GM12878 (cell line): Measurements from ENCODE around the gene CRTC3. TPM values are rescaled to one million over a fixed set of nuclear protein-coding genes. Genes with fewer than 3 reads are reported as not detected.
"Not testable (repeated sequence)": the region's sequence is repeated elsewhere in the genome, so short reads cannot be mapped to it uniquely, and the experiment has no call there.

Source experiments
- ATAC-seq: fragments of 200-7000 bp; cut with Tn5 transposase; 3 replicates; pipeline ENCODE4 v1.9.1; 2020; ENCODE audit warnings: mild to moderate bottlenecking, moderate library complexity
- BruUV-seq: library from RNA; stranded (reverse); fragments of 400-500 nt; replicated peaks from 2 replicates; lab custom pipeline; 2021; lab: Mats Ljungman, UMichigan
- CTCF ChIA-PET: fragments of 300-600 bp; sonication (Branson Sonifier 250); formaldehyde crosslinking; extraction: SDS; loops from one replicate; lab custom pipeline; 2021; ENCODE audit warnings: inconsistent platforms; lab: Yijun Ruan, JAX
- POLR2A ChIA-PET: fragments of 350-600 bp; formaldehyde crosslinking; extraction: SDS; loops from one replicate; lab custom pipeline; 2021; ENCODE audit warnings: inconsistent platforms; lab: Charles Lee
- RAD21 ChIA-PET: fragments of 300-600 bp; sonication (Branson Sonifier 250); formaldehyde crosslinking; loops from one replicate; lab custom pipeline; 2023; ENCODE audit warnings: antibody characterized with exemption; ENCODE audit not compliant: unreplicated experiment; lab: Charles Lee
- SMC1A ChIA-PET: fragments of 300-600 bp; sonication (Branson Sonifier 250); formaldehyde crosslinking; loops from one replicate; lab custom pipeline; 2023; ENCODE audit not compliant: unreplicated experiment, uncharacterized antibody; lab: Charles Lee
- DNase-seq: peaks from one replicate; pipeline ENCODE4 v3.0.0-alpha.2; 2011; ENCODE audit warnings: low read depth, low spot score
- FAIRE-seq: peaks from 3 replicates; lab custom pipeline; 2011; peaks lifted over from hg19 to GRCh38; lab: Jason Lieb, UNC
- H2AFZ ChIP-seq: 2 replicates; pipeline ENCODE4 v1.6.0; 2011; ENCODE audit warnings: low read depth, low read length, control low read depth; ENCODE audit not compliant: control insufficient read depth
- H3K27ac ChIP-seq: 2 replicates; pipeline ENCODE4 v1.5.1; 2011; ENCODE audit warnings: control low read depth; ENCODE audit not compliant: control insufficient read depth, insufficient read depth
- H3K27me3 ChIP-seq, 2 experiments: replicated peaks in 1 of 2; 2 replicates each; pipeline versions ENCODE4 v1.6.0 to v1.6.1; 2011; ENCODE audit warnings: low read length in 1 of 2; ENCODE audit not compliant: control insufficient read depth in 2 of 2, insufficient read depth in 2 of 2
- H3K36me3 ChIP-seq, 2 experiments: 2 replicates each; pipeline ENCODE4 v1.5.1; 2011; ENCODE audit warnings: low read length in 1 of 2; ENCODE audit not compliant: control insufficient read depth in 2 of 2, insufficient read depth in 2 of 2
- H3K4me1 ChIP-seq: 2 replicates; pipeline ENCODE4 v1.6.1; 2011; ENCODE audit warnings: mild to moderate bottlenecking, low read length, moderate library complexity, mixed read lengths; ENCODE audit not compliant: control insufficient read depth, insufficient read depth
- H3K4me2 ChIP-seq: 2 replicates; pipeline ENCODE4 v1.6.0; 2011; ENCODE audit warnings: control low read depth; ENCODE audit not compliant: control insufficient read depth, insufficient read depth
- H3K4me3 ChIP-seq: fragments of 200-600 bp; sonication (generic); 2 replicates; pipeline ENCODE4 v1.5.1; 2016
- H3K79me2 ChIP-seq: 2 replicates; pipeline ENCODE4 v1.6.0; 2011; ENCODE audit warnings: low read length; ENCODE audit not compliant: control insufficient read depth, insufficient read depth
- H3K9ac ChIP-seq: 2 replicates; pipeline ENCODE4 v1.8.0; 2011; ENCODE audit warnings: low read length, control low read depth, mixed read lengths; ENCODE audit not compliant: control insufficient read depth, insufficient read depth
- H3K9me3 ChIP-seq: replicated peaks from 3 replicates; pipeline ENCODE4 v1.5.1; 2011; ENCODE audit warnings: mild to moderate bottlenecking, low read length; ENCODE audit not compliant: control insufficient read depth, insufficient read depth
- H4K20me1 ChIP-seq: 2 replicates; pipeline ENCODE4 v1.6.0; 2011; ENCODE audit not compliant: control insufficient read depth, insufficient read depth
- JUND ChIP-seq: IDR thresholded peaks from 2 replicates; pipeline ENCODE4 v1.6.1; 2012; ENCODE audit warnings: low read depth, mild to moderate bottlenecking, low read length, improper control_type of control experiment, moderate library complexity
- KLF5 ChIP-seq: fragments of 450-650 bp; IDR thresholded peaks from 2 replicates; pipeline ENCODE4 v1.6.1; 2014; ENCODE audit warnings: mild to moderate bottlenecking; ENCODE audit not compliant: partially characterized antibody
- NFYB ChIP-seq: IDR thresholded peaks from 2 replicates; pipeline ENCODE4 v1.6.1; 2011; ENCODE audit warnings: low read depth, mild to moderate bottlenecking, low read length, improper control_type of control experiment, moderate library complexity; ENCODE audit not compliant: insufficient read depth
- WGBS: methylation state at CpG from one replicate; pipeline ENCODE4 v1.1.6; 2016; ENCODE audit warnings: low lambda C conversion rate; ENCODE audit not compliant: insufficient replicate concordance, insufficient coverage; ENCODE audit errors: missing lambda C conversion rate; 5-methylcytosine and 5-hydroxymethylcytosine counted together
- in situ Hi-C: fragments of 300-500 bp; cut with MboI; formaldehyde crosslinking; loops from 9 replicates; pipeline ENCODE4 v1.14.3; 2018; ENCODE audit warnings: mixed read lengths
- intact Hi-C: fragments of 100-400 bp; cut with micrococcal nuclease; formaldehyde crosslinking; loops from one replicate; pipeline ENCODE4 v1.14.2; 2022; ENCODE audit not compliant: unreplicated experiment
- polyA plus RNA-seq, 11 experiments: library from polyadenylated mRNA; depleted of rRNA in 4 of 11; unstranded in 6 of 11; stranded (reverse) in 5 of 11; fragments of >200 nt; fragmentation: Nextera tagmentation in 4 of 11; fragmentation: Illumina TruSeq in 1 of 11; extraction: Ambion mirVana in 4 of 11; extraction: Trizol in 1 of 11; gene quantifications; 1 replicate in 1 of 11; 2 replicates in 10 of 11; pipeline versions ENCODE4 v1.2.1 to v1.2.3, GENCODE V29; 2011 to 2016; ENCODE audit warnings: inconsistent platforms in 2 of 11, missing spikeins in 2 of 11, low read depth in 1 of 11
- total RNA-seq, 4 experiments: library from RNA; depleted of rRNA in 3 of 4; stranded (reverse); fragments of >200 nt in 3 of 4; fragmentation: Illumina TruSeq in 1 of 4; extraction: Trizol in 1 of 4; gene quantifications; 2 replicates each; pipeline versions ENCODE4 v1.2.1 to v1.2.3, GENCODE V29; 2013 to 2021

Gene CRTC3
- total and polyA plus RNA-seq, 10 of the 15 experiments (the other 5 are each of a cell fraction or from before 2014, with no cell fraction given), result 3.5 to 36.9 (median 18.9) TPM

GRCh38 chr15:90511211-90511618, 18.5 kb upstream of the CRTC3 start:
- ATAC-seq, H3K4me3 ChIP-seq, H4K20me1 ChIP-seq, H3K9me3 ChIP-seq, intact Hi-C loops, H3K9ac ChIP-seq, in situ Hi-C loops, H3K27me3 ChIP-seq, FAIRE-seq, H3K4me1 ChIP-seq, H3K36me3 ChIP-seq, H3K4me2 ChIP-seq, DNase-seq, H3K79me2 ChIP-seq, H3K27ac ChIP-seq, H2AFZ ChIP-seq, BruUV-seq: not testable (repeated sequence)
- WGBS, result 84% methylated on average over 13 of the region's 13 CpGs
- TF ChIP-seq NFYB, result 0 out of 2 replicates have a peak, but pooled peaks have one; percentile 9
- ChIA-PET RAD21 (interaction anchor here (0.9 kb wide), 1 partner anchor 180 kb away, joined by 3 read pairs; no protein-coding TSS in a partner anchor), CTCF (interaction anchor here (1.0 to 1.4 kb wide), 3 partner anchors 30 to 222 kb away, joined by 3 to 4 read pairs (median 3); no protein-coding TSS in a partner anchor), POLR2A (interaction anchor here (0.8 kb wide), 1 partner anchor 123 kb away, joined by 3 read pairs; no protein-coding TSS in a partner anchor), SMC1A (interaction anchor here (1.9 kb wide), 1 partner anchor 29 kb away, joined by 8 read pairs; no protein-coding TSS in a partner anchor)

GRCh38 chr15:90512276-90512675, 17.4 kb upstream of the CRTC3 start:
- ChIA-PET RAD21 (interaction anchor here (0.6 kb wide), 1 partner anchor 75 kb away, joined by 4 read pairs; no protein-coding TSS in a partner anchor), POLR2A (interaction anchor here (0.6 to 0.7 kb wide), 3 partner anchors 14 to 120 kb away, joined by 4 to 6 read pairs (median 5); no protein-coding TSS in a partner anchor), CTCF (interaction anchor here (0.7 to 3.0 kb wide), 6 partner anchors 31 to 207 kb away, joined by 3 to 8 read pairs (median 4); no protein-coding TSS in a partner anchor), SMC1A (interaction anchor here (0.8 to 1.9 kb wide), 5 partner anchors 24 to 192 kb away, joined by 3 to 8 read pairs (median 4); no protein-coding TSS in a partner anchor)
- Histone ChIP-seq H2AFZ (no peak overlapping the region), H3K27me3 (no peaks in the 10 kb centered on the region), H3K4me2 (no peak overlapping the region), H3K9ac (no peak overlapping the region), H3K27ac (no peak overlapping the region), H3K79me2 (no peaks in the 10 kb centered on the region), H3K9me3 (no peaks in the 10 kb centered on the region), H4K20me1 (no peaks in the 10 kb centered on the region), H3K36me3 (no peaks in the 10 kb centered on the region), H3K4me1 (no peaks in the 10 kb centered on the region), H3K4me3 (no peak overlapping the region)
- BruUV-seq, result no TSS peak
- in situ Hi-C loops, result no loop called here
- no peak for ATAC-seq
- no peak for DNase-seq
- 50% methylated on average over 2 of the region's 2 CpGs for WGBS
- no peak for FAIRE-seq
- intact Hi-C loops, result no loop called here
- no peak for TF ChIP-seq KLF5
- no peak for TF ChIP-seq JUND
